Left cardiac atrium (tissue), 4 donors: Measurements from ENCODE around the gene KCNJ18. TPM values are rescaled to one million over a fixed set of nuclear protein-coding genes. Genes with fewer than 3 reads are reported as not detected.
A peak's percentile ranks its signal among the peaks of the same experiment; 100 is the strongest.
"Not testable (repeated sequence)": the region's sequence is repeated elsewhere in the genome, so short reads cannot be mapped to it uniquely, and the experiment has no call there.

Source experiments
- ATAC-seq, 2 donors: fragments of 200-7000 bp; cut with Tn5 transposase; one replicate each; pipeline ENCODE4 v1.9.1; 2020; ENCODE audit warnings: mild to moderate bottlenecking in 2 of 2, moderate library complexity in 2 of 2
- DNase-seq: peaks from one replicate; pipeline ENCODE4 v3.0.0-alpha.2; 2020
- intact Hi-C, 2 donors: fragments of 100-400 bp; cut with DNase I; formaldehyde crosslinking; loops; one replicate each; pipeline versions ENCODE4 v1.14.1 to v1.15.1; 2022 to 2023
- long read RNA-seq: library from polyadenylated mRNA; unstranded; transcript quantifications from one replicate; pipeline ENCODE4 v2.0.0, GENCODE V29; 2021
- total RNA-seq, 2 donors: library from RNA; stranded (reverse); fragmentation: NEBNext Ultra II Directional; extraction: Animal tissue kit (Norgen Biotek cat#: 25700); gene quantifications; one replicate each; pipeline ENCODE4 v1.2.1, GENCODE V29; 2021
- donor health status: DM: no; HTN: yes; CAD: no.
- donor health status: DM: no; HTN: yes; CAD: no; lungs with severe emphysema.
- donor health status: DM: yes; HTN: yes; CAD: no.
- donor health status: Dilated cardiomyopathy.

The KCNJ18 gene
- not detected for total RNA-seq
- long read RNA-seq: 0 reads

DNA sequence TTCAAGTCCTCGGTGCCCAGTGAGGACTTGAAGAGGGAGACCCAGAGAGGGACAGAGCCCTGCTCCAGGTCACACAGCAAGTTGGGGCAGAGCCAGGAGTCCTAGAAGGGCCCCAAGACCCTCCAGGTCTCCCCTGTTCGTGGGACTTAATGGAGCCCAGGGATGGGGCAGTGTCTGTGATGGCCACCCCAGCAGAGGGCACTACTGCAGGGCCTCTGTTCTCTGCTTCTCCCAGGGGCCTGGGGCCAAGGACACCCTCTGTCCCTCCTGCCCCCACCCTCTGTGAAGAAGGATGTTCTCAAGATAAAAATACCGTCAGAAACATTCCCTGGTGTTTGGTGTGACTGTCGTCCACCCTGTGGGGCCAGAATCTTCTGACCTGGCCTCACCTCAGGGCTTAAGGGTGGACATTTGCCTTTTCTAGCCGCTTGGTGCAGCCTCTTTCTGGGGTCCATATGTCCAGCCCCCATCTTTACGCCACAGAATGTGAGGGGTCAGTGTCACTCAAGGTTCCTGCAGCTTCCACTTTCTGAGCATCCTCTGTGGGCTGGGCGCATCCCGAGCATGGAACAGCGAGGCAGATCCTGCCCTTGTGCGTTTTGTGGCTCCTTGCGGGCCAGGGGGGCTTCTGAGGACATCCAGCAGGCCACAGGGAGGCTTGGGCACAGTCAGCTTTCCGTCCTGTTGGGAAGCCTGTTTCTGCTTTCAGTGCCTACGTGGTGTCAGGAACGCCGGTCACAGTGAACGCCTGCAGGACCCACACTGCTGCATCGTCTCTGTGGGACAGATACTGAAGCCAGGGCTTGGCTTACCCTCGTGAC is at the start of gene KCNJ18:
KCNJ18 (plus strand) TSS at position 641 of the 821 bp plus-strand sequence. CDS start 10,264 bp downstream, outside the sequence.
- DNase-seq, intact Hi-C loops, ATAC-seq: not testable (repeated sequence)

- intact Hi-C loops, DNase-seq, ATAC-seq: not testable (repeated sequence)
Observed at GRCh38 chr17:21648125-21648524, 44.2 kb upstream of the KCNJ18 start.

DNA sequence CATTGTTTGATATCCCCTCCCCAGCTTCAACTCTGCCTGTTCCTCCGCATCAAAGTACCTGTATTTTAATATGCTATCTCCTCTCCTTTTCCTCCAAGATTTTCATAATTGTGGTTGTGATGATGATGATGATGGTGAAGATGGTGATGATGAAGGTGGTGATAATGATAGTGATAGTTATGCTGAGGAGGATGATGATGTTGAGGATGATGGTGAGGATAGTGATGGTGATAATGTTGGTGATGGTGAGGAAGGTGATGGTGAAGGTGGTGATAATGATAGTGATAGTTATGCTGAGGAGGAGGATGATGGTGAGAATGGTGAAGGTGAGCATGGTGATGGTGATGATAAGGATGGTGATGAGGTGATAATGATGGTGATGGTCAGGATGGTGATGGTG is 42.3 kb upstream of the KCNJ18 start:
- intact Hi-C loops, ATAC-seq, DNase-seq: not testable (repeated sequence)

DNA sequence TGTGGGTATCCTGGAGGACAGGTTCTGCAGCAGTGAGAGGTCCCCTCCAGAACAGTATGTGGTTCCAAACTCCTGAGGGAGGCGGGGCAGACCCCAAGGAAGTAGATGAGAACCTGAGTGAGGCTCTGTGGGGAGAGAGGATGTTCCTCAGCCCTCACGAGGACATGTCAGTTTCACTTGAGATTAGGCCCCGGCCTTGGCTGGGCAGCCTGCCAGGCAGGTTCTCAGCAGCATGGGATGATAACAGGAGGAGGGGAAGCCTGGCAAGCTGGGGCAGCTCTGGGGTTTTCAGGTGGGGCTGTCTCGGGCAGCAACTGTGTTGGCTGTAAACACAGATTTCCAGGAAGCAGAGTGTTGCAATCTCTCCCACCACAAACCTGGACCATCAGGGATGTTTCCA is 40.3 kb upstream of the KCNJ18 start:
- ATAC-seq, intact Hi-C loops, DNase-seq: not testable (repeated sequence)

GRCh38 chr17:21653211-21653610 is 39.1 kb upstream of the KCNJ18 start:
- DNase-seq, intact Hi-C loops, ATAC-seq: not testable (repeated sequence)

GRCh38 chr17:21656518-21657309 is 35.6 kb upstream of the KCNJ18 start:
- intact Hi-C loops, DNase-seq: not testable (repeated sequence)
- ATAC-seq: peak in 1 of 2 donors; percentile 23

GRCh38 chr17:21659635-21660034 is 32.7 kb upstream of the KCNJ18 start:
- ATAC-seq, intact Hi-C loops, DNase-seq: not testable (repeated sequence)

DNA sequence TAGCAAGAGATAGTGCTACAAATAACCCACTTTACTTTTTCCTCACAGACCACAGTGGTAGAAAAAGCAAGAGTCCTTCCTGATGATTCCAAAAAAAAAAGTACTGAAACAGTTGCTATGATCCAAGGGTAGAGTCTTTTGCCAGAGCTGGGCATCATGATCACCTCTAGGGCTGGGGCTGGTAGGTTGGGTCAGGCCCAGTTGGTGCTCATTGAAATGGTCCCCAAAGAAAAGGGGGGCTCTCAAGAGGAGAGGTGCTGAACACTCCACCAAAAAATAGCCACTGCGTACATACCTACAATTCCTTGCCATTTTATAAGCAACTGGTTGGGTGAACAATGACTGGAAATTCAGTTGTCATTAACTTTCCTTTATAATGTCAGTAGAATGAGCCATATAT is 30.9 kb upstream of the KCNJ18 start:
- intact Hi-C loops, ATAC-seq, DNase-seq: not testable (repeated sequence)

GRCh38 chr17:21663166-21663565 is 29.2 kb upstream of the KCNJ18 start:
- intact Hi-C loops, DNase-seq, ATAC-seq: not testable (repeated sequence)

DNA sequence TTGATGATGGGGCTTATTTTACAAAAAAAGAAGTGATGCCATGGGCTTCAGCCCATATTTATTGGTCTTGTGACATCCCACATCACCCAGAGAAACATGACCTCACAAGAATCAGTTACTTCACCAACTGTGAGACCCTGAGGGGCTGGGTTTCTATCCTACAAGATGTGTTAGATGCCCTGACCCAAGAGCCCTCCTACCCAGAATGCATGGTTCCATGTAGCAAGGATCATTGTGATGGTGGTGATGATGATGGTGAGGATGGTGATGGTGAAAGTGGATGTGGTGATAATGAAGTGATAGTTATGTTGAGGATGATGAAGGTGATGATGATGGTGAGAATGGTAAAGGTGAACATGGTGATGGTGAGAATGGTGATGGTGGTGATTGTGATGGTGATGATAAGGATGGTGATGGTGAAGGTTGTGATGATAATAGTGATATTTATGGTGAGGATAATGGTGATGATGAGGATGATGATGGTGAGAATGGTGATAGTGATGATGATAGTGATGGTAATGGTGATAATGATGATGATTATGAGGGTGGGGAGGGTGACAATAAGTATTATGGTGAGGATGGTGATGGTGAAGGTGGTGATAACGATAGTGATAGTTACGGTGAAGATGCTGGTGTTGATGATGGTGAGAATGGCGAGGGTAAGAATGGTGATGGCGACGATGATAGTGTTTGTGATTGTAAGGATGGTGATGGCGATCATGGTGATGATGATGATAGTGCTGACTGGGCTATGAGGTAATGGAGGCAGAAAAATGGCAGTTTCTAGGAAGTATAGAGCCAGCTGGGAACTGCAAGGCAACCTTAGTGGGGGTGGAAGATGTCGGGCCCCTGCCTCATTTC is 28.5 kb upstream of the KCNJ18 start:
- ATAC-seq, intact Hi-C loops, DNase-seq: not testable (repeated sequence)

- ATAC-seq, intact Hi-C loops, DNase-seq: not testable (repeated sequence)
Observed at GRCh38 chr17:21665171-21665570, 27.2 kb upstream of the KCNJ18 start.

GRCh38 chr17:21665935-21666493 is 26.3 kb upstream of the KCNJ18 start:
- intact Hi-C loops, ATAC-seq, DNase-seq: not testable (repeated sequence)

GRCh38 chr17:21666711-21667412 is 25.5 kb upstream of the KCNJ18 start:
- DNase-seq, ATAC-seq, intact Hi-C loops: not testable (repeated sequence)

DNA sequence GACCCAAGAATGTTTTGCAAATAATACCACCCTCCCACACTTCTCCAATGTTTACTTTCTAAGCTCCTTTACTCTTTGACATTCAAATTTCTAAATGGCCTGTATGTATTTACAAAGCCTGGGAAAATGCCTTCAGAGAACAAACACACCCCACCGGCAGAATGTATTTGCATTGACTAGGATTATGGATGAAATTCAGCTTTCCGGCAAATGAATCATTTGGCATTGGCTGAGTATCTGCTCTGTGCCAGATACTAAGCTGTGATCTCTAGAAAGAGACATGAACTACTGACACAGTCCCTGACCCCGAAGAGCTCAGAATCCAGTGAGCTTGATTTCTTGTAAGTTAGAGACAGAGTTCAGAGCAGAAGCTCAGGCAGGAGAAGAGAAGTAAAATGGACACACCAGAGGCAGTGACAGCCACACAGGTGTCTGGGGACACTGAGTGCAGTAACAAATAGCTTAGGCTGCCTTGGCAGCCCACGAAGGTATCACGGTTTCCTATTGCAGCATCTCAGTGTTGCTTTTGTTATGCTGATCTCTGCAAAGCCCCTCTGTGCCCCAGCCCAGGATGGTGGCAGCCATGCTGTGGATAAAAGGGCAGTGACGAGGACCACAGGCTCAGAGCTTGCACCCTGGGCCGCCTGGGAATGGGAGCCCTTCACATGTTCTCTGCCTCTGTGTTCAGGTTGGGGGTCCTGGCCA is 24.8 kb upstream of the KCNJ18 start:
- ATAC-seq, DNase-seq, intact Hi-C loops: not testable (repeated sequence)

- DNase-seq, ATAC-seq, intact Hi-C loops: not testable (repeated sequence)
Observed at GRCh38 chr17:21668118-21668488, 24.2 kb upstream of the KCNJ18 start.

- DNase-seq, ATAC-seq, intact Hi-C loops: not testable (repeated sequence)
Observed at GRCh38 chr17:21668746-21669508, 23.4 kb upstream of the KCNJ18 start.
